ENCODE data around the gene KRTAP5-9.
"Not testable (repeated sequence)": the region's sequence is repeated elsewhere in the genome, so short reads cannot be mapped to it uniquely, and the experiment has no call there.

GRCh38 chr11:71526796-71527575 is 21.2 kb upstream of the KRTAP5-9 start, which contains the start of gene KRTAP5-7:
- not testable (repeated sequence) for TF ChIP-seq CTCF (IDR thresholded peaks at IDR 0.05; ENCODE audit: insufficient read depth, low read depth, low read length); EZH2 (IDR thresholded peaks at IDR 0.05; ENCODE audit: insufficient read depth, low read length)

Measured in astrocyte (in vitro differentiated cells and primary cell).